Measurements from ENCODE around the gene FGFBP3. TPM values are rescaled to one million over a fixed set of nuclear protein-coding genes. Genes with fewer than 3 reads are reported as not detected.

The FGFBP3 gene
- total RNA-seq, 4 donors from 2014 or later, result 0.75 to 7.8 (median 1.0) TPM

DNA sequence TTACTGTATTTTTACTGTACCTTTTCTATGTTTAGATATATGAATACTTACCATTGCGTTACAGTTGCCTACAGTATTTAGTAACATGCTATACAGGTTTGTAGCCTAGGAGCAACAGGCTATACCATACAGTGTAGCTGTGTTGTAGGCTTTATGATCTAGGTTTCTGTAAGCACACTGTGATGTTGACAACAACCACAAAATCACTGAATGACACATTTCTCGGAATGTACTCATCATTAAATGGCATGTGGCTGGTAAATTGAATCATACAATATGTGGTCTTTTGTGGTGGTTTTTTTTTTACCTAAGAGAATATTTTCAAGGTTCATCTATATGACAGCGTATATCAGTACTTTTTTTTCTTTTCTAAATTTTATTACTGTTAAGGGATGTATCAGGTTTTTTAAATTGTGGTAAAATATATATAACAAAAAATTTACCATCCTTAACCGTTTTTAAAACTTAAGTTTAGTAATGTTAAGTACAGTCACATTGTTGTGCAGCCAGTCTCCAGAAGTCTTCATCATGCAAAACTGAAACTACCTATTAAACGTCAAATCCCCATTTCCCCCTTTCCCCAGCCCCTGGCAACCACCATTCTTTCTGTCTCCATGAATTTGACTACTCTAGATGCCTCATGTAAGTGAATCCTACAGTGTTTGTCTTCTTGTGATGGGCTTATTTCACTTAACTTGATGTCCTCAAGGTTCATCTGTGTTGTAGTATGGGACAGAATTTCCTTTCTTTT is 35.8 kb upstream of the FGFBP3 start:
- 72 to 74% methylated on average over 5 of the region's 5 CpGs for WGBS, 2 donors (ENCODE audit: low coverage in 1 of 2)
- TF ChIP-seq POLR2A (IDR thresholded peaks at IDR 0.05) (no peak), EP300 (IDR thresholded peaks at IDR 0.05; ENCODE audit: low read depth) (no peak), POLR2AphosphoS5 (IDR thresholded peaks at IDR 0.05) (no peak)
- TF ChIP-seq, protein P1, sequence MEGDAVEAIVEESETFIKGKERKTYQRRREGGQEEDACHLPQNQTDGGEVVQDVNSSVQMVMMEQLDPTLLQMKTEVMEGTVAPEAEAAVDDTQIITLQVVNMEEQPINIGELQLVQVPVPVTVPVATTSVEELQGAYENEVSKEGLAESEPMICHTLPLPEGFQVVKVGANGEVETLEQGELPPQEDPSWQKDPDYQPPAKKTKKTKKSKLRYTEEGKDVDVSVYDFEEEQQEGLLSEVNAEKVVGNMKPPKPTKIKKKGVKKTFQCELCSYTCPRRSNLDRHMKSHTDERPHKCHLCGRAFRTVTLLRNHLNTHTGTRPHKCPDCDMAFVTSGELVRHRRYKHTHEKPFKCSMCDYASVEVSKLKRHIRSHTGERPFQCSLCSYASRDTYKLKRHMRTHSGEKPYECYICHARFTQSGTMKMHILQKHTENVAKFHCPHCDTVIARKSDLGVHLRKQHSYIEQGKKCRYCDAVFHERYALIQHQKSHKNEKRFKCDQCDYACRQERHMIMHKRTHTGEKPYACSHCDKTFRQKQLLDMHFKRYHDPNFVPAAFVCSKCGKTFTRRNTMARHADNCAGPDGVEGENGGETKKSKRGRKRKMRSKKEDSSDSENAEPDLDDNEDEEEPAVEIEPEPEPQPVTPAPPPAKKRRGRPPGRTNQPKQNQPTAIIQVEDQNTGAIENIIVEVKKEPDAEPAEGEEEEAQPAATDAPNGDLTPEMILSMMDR (IDR thresholded peaks at IDR 0.05), result no peak
- peaks cover 0 to 18% (median 4%) of the 10 kb centered on the region in 4 donors for H3K36me3 ChIP-seq

DNA sequence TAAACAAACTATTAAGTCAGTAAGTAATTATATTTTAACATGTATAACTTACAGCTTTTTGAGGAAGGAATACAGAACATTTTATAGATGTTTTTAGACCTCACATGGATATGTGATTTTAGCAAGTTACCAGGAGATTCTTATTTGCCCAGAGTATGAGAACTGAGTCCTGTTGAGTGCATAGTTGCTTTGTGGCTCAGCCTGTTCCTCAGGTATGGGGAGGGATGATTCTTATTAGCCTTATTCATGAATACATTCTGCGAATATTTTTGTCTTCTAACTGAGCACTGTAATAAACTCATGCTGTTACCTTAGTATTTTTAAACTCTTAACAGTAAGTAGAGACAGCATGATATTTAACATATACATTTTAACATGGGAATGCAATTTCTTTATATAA is 32.1 kb upstream of the FGFBP3 start:
- Histone ChIP-seq H3K4me1 (no peaks in the 10 kb centered on the region), H3K9me3 (no peaks in the 10 kb centered on the region), H3K27ac (no peak overlapping the region), H3K36me3 (peaks cover 0 to 20% (median 10%) of the 10 kb centered on the region in 4 donors), H3K4me3 (no peak overlapping the region), H3K27me3 (no peaks in the 10 kb centered on the region)
- 86% methylated on average over 1 of the region's 1 CpG for WGBS, 2 donors (ENCODE audit: low coverage in 1 of 2)
- DNase-seq, result no peak
- TF ChIP-seq POLR2AphosphoS5 (IDR thresholded peaks at IDR 0.05), result no peak
- TF ChIP-seq EP300 (IDR thresholded peaks at IDR 0.05; ENCODE audit: low read depth), result no peak
- TF ChIP-seq, protein P1 (IDR thresholded peaks at IDR 0.05), result no peak
- no peak for TF ChIP-seq POLR2A (IDR thresholded peaks at IDR 0.05)
- in situ Hi-C loops (cut with MboI; ENCODE audit: low pct_ligation_motif_present in 1 of 4, low pct_unique_long_range_greater_than_20kb in 1 of 4, low sequenced_read_pairs in 3 of 4) (no loop called here), intact Hi-C loops (cut with DNase I; ENCODE audit: low total_unique reads) (no loop called here)

More for the DNA sequence above, 35.8 kb upstream of the FGFBP3 start:
- H3K4me3 ChIP-seq, result no peak overlapping the region
- no peak overlapping the region for H3K27ac ChIP-seq
- no peak for DNase-seq
- no peaks in the 10 kb centered on the region for H3K9me3 ChIP-seq
- intact Hi-C loops (cut with DNase I; ENCODE audit: low total_unique reads), result no loop called here
- in situ Hi-C loops (cut with MboI; ENCODE audit: low pct_ligation_motif_present in 1 of 4, low pct_unique_long_range_greater_than_20kb in 1 of 4, low sequenced_read_pairs in 3 of 4), result no loop called here
- no peaks in the 10 kb centered on the region for H3K4me1 ChIP-seq
- no peaks in the 10 kb centered on the region for H3K27me3 ChIP-seq

DNA sequence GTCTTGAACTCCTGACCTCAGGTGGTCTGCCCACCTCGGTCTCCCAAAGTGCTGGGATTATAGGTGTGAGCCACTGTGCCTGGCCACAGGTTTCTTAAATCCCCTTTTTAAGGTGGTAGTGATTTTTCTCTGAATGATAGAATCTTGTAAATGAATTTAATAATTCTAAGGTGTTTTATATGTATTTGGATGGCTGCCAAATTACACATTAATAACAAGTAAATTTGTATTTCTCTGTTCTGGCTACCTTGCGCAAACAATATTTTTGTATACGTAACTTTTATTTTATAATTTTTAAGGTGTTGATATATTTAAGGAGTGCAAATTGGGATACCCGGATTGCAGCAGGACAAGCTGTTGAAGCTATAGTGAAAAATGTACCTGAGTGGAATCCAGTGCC is 30.4 kb upstream of the FGFBP3 start:
- H3K4me3 ChIP-seq, result no peak overlapping the region
- H3K27ac ChIP-seq, result no peak overlapping the region
- intact Hi-C loops (cut with DNase I; ENCODE audit: low total_unique reads), result no loop called here
- peaks cover 0 to 28% (median 13%) of the 10 kb centered on the region in 4 donors for H3K36me3 ChIP-seq
- no peaks in the 10 kb centered on the region for H3K27me3 ChIP-seq
- no peak for DNase-seq
- TF ChIP-seq, protein P1 (IDR thresholded peaks at IDR 0.05), result no peak
- TF ChIP-seq EP300 (IDR thresholded peaks at IDR 0.05; ENCODE audit: low read depth) (no peak), POLR2AphosphoS5 (IDR thresholded peaks at IDR 0.05) (no peak), POLR2A (IDR thresholded peaks at IDR 0.05) (no peak)
- 93 to 97% methylated on average over 3 to 4 of the region's 4 CpGs for WGBS, 2 donors (ENCODE audit: low coverage in 1 of 2)
- in situ Hi-C loops (cut with MboI; ENCODE audit: low pct_ligation_motif_present in 1 of 4, low pct_unique_long_range_greater_than_20kb in 1 of 4, low sequenced_read_pairs in 3 of 4), result no loop called here
- no peaks in the 10 kb centered on the region for H3K4me1 ChIP-seq
- no peaks in the 10 kb centered on the region for H3K9me3 ChIP-seq

DNA sequence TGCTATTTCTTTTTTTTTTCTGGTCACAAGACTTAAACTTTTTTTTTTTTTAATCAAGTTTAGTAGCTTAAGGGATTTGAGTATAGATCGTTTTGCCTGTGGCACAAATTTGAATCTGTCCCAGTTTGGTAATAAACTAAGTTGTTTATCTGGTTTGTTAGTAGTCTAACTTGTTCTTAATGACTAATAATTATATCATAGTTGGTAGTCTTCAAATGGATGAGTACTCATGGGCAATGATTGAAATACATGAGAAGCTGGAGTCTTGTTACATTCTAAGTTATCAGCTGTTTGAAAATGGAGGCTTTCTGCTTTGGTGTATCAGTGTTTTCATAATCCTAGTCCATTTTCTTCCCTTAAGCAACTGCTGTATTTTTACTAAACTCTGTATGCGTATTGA is 26.6 kb upstream of the FGFBP3 start:
- TF ChIP-seq, protein P1 (IDR thresholded peaks at IDR 0.05), result no peak

More for the DNA sequence above, 26.6 kb upstream of the FGFBP3 start:
- Histone ChIP-seq H3K27me3 (no peaks in the 10 kb centered on the region), H3K4me1 (peaks cover 0 to 10% (median 3%) of the 10 kb centered on the region in 4 donors), H3K27ac (no peak overlapping the region), H3K36me3 (peaks cover 0 to 20% (median 6%) of the 10 kb centered on the region in 4 donors), H3K4me3 (no peak overlapping the region), H3K9me3 (no peaks in the 10 kb centered on the region)
- DNase-seq, result no peak
- in situ Hi-C loops (cut with MboI; ENCODE audit: low pct_ligation_motif_present in 1 of 4, low pct_unique_long_range_greater_than_20kb in 1 of 4, low sequenced_read_pairs in 3 of 4) (no loop called here), intact Hi-C loops (cut with DNase I; ENCODE audit: low total_unique reads) (no loop called here)
- 75 to 95% methylated on average over 2 of the region's 2 CpGs for WGBS, 2 donors (ENCODE audit: low coverage in 1 of 2)
